K562 (cell line): ENCODE results near the gene UTP25. TPM values are rescaled to one million over a fixed set of nuclear protein-coding genes. Genes with fewer than 3 reads are reported as not detected.
A peak's percentile ranks its signal among the peaks of the same experiment; 100 is the strongest.

Source experiments
- ARNT ChIP-seq, 2 experiments: fragments of 450-650 bp; IDR thresholded peaks; 2 replicates each; pipeline ENCODE4 v1.6.1; 2016; ENCODE audit warnings: mild to moderate bottlenecking in 1 of 2
- DMBX1 ChIP-seq: fragments of 250-450 bp; sonication (Bioruptor Pico); IDR thresholded peaks from 2 replicates; pipeline ENCODE4 v1.8.0; 2022; ENCODE audit warnings: inconsistent platforms, mild to moderate bottlenecking, moderate library complexity, borderline replicate concordance
- FOSL1 ChIP-seq: fragments of 200-800 bp; sonication (Bioruptor generic); conservative IDR thresholded peaks from 2 replicates; pipeline ENCODE4 v1.6.1; 2016; ENCODE audit warnings: missing genetic modification characterization, missing compliant biosample characterization
- FOXJ2 ChIP-seq: fragments of 200-800 bp; sonication (Bioruptor generic); IDR thresholded peaks from 2 replicates; pipeline ENCODE4 v1.6.1; 2016; ENCODE audit warnings: missing genetic modification characterization, missing compliant biosample characterization
- GABPB2 ChIP-seq: fragments of 250-450 bp; sonication (Bioruptor Pico); conservative IDR thresholded peaks from 2 replicates; pipeline ENCODE4 v1.5.1; 2021; ENCODE audit warnings: mild to moderate bottlenecking
- GATAD2A ChIP-seq: fragments of 450-650 bp; IDR thresholded peaks from 2 replicates; pipeline ENCODE4 v1.6.1; 2017
- MAFK ChIP-seq: IDR thresholded peaks from 2 replicates; pipeline ENCODE4 v1.6.1; 2011; ENCODE audit warnings: low read length, improper control_type of control experiment
- MAZ ChIP-seq, 2 experiments: fragments of 450-650 bp in 1 of 2; sonication (generic) in 1 of 2; formaldehyde crosslinking; IDR thresholded peaks in 1 of 2; conservative IDR thresholded peaks in 1 of 2; 2 replicates each; pipeline versions ENCODE4 v1.4.0 to v1.5.0; 2020; ENCODE audit warnings: mild to moderate bottlenecking in 1 of 2, missing genetic modification reagents in 1 of 2
- MCM2 ChIP-seq: fragments of 450-650 bp; IDR thresholded peaks from 2 replicates; pipeline ENCODE4 v1.6.1; 2017; ENCODE audit warnings: low read depth, mild to moderate bottlenecking
- MEF2D ChIP-seq: conservative IDR thresholded peaks from 2 replicates; pipeline ENCODE4 v1.6.1; 2016; ENCODE audit warnings: low read depth, missing genetic modification characterization, missing compliant biosample characterization
- SIN3A ChIP-seq, 2 experiments: fragments of 150-350 bp in 1 of 2; IDR thresholded peaks; 2 replicates each; pipeline ENCODE4 v1.6.1; 2011 to 2016; ENCODE audit warnings: borderline replicate concordance in 2 of 2, low read depth in 2 of 2, low read length in 2 of 2, mild to moderate bottlenecking in 2 of 2, moderate library complexity in 2 of 2; ENCODE audit not compliant: control insufficient read depth in 1 of 2
- SMAD3 ChIP-seq: fragments of 450-650 bp; formaldehyde crosslinking; conservative IDR thresholded peaks from 2 replicates; pipeline ENCODE4 v1.4.0; 2020; ENCODE audit warnings: mild to moderate bottlenecking
- THRAP3 ChIP-seq: fragments of 450-650 bp; IDR thresholded peaks from 2 replicates; pipeline ENCODE4 v1.6.1; 2016; ENCODE audit warnings: mild to moderate bottlenecking, inconsistent platforms, borderline replicate concordance
- TRIM24 ChIP-seq, 2 experiments: fragments of 450-650 bp; IDR thresholded peaks; 2 replicates each; pipeline ENCODE4 v1.6.1; 2016
- ZNF175 ChIP-seq: fragments of 200-800 bp; sonication (Bioruptor generic); IDR thresholded peaks from 2 replicates; pipeline ENCODE4 v1.6.1; 2016; ENCODE audit warnings: low read depth, mild to moderate bottlenecking, missing genetic modification characterization, missing compliant biosample characterization
- ZNF644 ChIP-seq: fragments of 200-800 bp; sonication (Bioruptor generic); IDR thresholded peaks from 2 replicates; pipeline ENCODE4 v1.6.1; 2016; ENCODE audit warnings: low read depth, missing genetic modification characterization, missing compliant biosample characterization
- polyA plus RNA-seq, 8 experiments: library from polyadenylated mRNA; depleted of rRNA in 4 of 8; stranded (reverse) in 5 of 8; unstranded in 3 of 8; fragments of >200 nt; fragmentation: Nextera tagmentation in 2 of 8; fragmentation: Illumina TruSeq in 1 of 8; extraction: Ambion mirVana in 2 of 8; extraction: Trizol in 1 of 8; gene quantifications; 2 replicates each; pipeline versions ENCODE4 v1.2.1 to v1.2.3, GENCODE V29; 2011 to 2014; ENCODE audit warnings: inconsistent platforms in 1 of 8, missing spikeins in 1 of 8
- total RNA-seq, 7 experiments: library from RNA; depleted of rRNA in 6 of 7; stranded (reverse); fragments of >200 nt in 6 of 7; fragmentation: Illumina TruSeq in 2 of 7; extraction: Trizol in 2 of 7; gene quantifications; 2 replicates each; pipeline versions ENCODE4 v1.2.1 to v1.2.3, GENCODE V29; 2011 to 2021; ENCODE audit warnings: low replicate concordance in 1 of 7
- TF ChIP-seq, protein P1 (sequence below): sonication (generic); formaldehyde crosslinking; IDR thresholded peaks from 2 replicates; pipeline ENCODE4 v1.8.0; 2022; ENCODE audit warnings: missing genetic modification reagents, mild to moderate bottlenecking, moderate library complexity, borderline replicate concordance
- TF ChIP-seq, protein P2 (sequence below): sonication (generic); formaldehyde crosslinking; IDR thresholded peaks from 2 replicates; pipeline ENCODE4 v1.8.0; 2022; ENCODE audit warnings: mild to moderate bottlenecking, missing genetic modification reagents
- TF ChIP-seq, protein P3 (sequence below): sonication (generic); formaldehyde crosslinking; IDR thresholded peaks from 2 replicates; pipeline ENCODE4 v1.8.1; 2023; ENCODE audit warnings: mild to moderate bottlenecking, missing genetic modification reagents
- TF ChIP-seq, protein P4 (sequence below): fragments of 250-450 bp; sonication (Bioruptor Pico); IDR thresholded peaks from 2 replicates; pipeline ENCODE4 v1.8.0; 2022; ENCODE audit warnings: moderate library complexity, mild to moderate bottlenecking, inconsistent platforms
- TF ChIP-seq, protein P5 (sequence below): fragments of 450-650 bp; IDR thresholded peaks from 2 replicates; pipeline ENCODE4 v1.6.1; 2016; ENCODE audit warnings: low read depth, mild to moderate bottlenecking, moderate library complexity

The UTP25 gene
- total and polyA plus RNA-seq, 9 of the 15 experiments (the other 6 are each of a cell fraction or from before 2014, with no cell fraction given), result 5.7 to 17.6 (median 12.0) TPM

DNA sequence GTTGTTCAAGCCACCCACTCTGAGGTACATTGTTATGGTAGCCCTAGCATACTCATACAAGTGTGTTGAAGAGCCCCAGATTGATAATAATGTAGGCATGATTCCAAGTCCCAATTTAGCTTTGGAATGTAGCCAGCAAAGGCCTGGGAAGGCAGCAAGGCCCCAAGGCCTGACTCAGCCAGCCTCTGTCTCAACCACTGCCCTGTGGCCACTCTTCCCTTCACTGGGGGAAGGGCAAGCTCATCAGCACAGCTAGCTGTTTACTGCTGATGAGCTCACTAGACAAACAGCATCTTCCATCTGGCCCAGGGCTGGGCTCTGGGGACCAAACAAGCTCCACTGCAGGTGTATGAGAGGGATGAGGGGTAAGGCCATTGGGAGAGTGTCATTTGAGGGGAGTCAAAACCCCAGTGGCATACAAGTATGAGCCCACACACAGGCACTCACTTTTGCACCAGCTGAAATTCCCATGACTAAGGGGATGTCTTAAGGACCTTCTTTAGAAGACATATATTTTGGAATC is 19.7 kb upstream of the UTP25 start (continued):
- TF ChIP-seq ZNF175 (CRISPR knock-in tag) (no peak), MAFK (peak; percentile 33), SMAD3 (CRISPR knock-in tag) (no peak; the same call in 1 of the 2 replicates), DMBX1 (CRISPR knock-in tag) (0 out of 2 replicates have a peak, but pooled peaks have one; percentile 48), FOSL1 (tag) (peak; percentile 96), GATAD2A (no peak), MCM2 (no peak), MAZ (CRISPR knock-in tag; conservative IDR thresholded peaks at IDR 0.05 in 1 of 2, IDR thresholded peaks at IDR 0.05 in 1 of 2) (peak; percentile 41 to 55; a peak in 3 of 4 replicates), ZNF644 (tag) (no peak), FOXJ2 (tag) (peak; percentile 86), TRIM24 (IDR thresholded peaks at IDR 0.05) (peak in 1 of 2 experiments; percentile 38; a peak in 1 of 4 replicates), THRAP3 (no peak), ARNT (IDR thresholded peaks at IDR 0.05) (no peak; a peak in 1 of 4 replicates), MEF2D (peak; percentile 95), GABPB2 (no peak), SIN3A (IDR thresholded peaks at IDR 0.05; ENCODE audit: borderline replicate concordance in 2 of 2, control insufficient read depth in 1 of 2, low read depth in 2 of 2, low read length in 2 of 2) (no peak)
- TF ChIP-seq, protein P1, sequence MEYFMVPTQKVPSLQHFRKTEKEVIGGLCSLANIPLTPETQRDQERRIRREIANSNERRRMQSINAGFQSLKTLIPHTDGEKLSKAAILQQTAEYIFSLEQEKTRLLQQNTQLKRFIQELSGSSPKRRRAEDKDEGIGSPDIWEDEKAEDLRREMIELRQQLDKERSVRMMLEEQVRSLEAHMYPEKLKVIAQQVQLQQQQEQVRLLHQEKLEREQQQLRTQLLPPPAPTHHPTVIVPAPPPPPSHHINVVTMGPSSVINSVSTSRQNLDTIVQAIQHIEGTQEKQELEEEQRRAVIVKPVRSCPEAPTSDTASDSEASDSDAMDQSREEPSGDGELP (CRISPR knock-in tag), result peak; percentile 60; the same call in 1 of the 2 replicates
- TF ChIP-seq, protein P2, sequence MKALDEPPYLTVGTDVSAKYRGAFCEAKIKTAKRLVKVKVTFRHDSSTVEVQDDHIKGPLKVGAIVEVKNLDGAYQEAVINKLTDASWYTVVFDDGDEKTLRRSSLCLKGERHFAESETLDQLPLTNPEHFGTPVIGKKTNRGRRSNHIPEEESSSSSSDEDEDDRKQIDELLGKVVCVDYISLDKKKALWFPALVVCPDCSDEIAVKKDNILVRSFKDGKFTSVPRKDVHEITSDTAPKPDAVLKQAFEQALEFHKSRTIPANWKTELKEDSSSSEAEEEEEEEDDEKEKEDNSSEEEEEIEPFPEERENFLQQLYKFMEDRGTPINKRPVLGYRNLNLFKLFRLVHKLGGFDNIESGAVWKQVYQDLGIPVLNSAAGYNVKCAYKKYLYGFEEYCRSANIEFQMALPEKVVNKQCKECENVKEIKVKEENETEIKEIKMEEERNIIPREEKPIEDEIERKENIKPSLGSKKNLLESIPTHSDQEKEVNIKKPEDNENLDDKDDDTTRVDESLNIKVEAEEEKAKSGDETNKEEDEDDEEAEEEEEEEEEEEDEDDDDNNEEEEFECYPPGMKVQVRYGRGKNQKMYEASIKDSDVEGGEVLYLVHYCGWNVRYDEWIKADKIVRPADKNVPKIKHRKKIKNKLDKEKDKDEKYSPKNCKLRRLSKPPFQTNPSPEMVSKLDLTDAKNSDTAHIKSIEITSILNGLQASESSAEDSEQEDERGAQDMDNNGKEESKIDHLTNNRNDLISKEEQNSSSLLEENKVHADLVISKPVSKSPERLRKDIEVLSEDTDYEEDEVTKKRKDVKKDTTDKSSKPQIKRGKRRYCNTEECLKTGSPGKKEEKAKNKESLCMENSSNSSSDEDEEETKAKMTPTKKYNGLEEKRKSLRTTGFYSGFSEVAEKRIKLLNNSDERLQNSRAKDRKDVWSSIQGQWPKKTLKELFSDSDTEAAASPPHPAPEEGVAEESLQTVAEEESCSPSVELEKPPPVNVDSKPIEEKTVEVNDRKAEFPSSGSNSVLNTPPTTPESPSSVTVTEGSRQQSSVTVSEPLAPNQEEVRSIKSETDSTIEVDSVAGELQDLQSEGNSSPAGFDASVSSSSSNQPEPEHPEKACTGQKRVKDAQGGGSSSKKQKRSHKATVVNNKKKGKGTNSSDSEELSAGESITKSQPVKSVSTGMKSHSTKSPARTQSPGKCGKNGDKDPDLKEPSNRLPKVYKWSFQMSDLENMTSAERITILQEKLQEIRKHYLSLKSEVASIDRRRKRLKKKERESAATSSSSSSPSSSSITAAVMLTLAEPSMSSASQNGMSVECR (CRISPR knock-in tag), result no peak
- TF ChIP-seq, protein P3, sequence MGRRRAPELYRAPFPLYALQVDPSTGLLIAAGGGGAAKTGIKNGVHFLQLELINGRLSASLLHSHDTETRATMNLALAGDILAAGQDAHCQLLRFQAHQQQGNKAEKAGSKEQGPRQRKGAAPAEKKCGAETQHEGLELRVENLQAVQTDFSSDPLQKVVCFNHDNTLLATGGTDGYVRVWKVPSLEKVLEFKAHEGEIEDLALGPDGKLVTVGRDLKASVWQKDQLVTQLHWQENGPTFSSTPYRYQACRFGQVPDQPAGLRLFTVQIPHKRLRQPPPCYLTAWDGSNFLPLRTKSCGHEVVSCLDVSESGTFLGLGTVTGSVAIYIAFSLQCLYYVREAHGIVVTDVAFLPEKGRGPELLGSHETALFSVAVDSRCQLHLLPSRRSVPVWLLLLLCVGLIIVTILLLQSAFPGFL (CRISPR knock-in tag), result no peak
- TF ChIP-seq, protein P4, sequence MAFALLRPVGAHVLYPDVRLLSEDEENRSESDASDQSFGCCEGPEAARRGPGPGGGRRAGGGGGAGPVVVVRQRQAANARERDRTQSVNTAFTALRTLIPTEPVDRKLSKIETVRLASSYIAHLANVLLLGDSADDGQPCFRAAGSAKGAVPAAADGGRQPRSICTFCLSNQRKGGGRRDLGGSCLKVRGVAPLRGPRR (CRISPR knock-in tag), result no peak
- TF ChIP-seq, protein P5, sequence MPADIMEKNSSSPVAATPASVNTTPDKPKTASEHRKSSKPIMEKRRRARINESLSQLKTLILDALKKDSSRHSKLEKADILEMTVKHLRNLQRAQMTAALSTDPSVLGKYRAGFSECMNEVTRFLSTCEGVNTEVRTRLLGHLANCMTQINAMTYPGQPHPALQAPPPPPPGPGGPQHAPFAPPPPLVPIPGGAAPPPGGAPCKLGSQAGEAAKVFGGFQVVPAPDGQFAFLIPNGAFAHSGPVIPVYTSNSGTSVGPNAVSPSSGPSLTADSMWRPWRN, result no peak
